Heart right ventricle (tissue), 16 donors: ENCODE data around the gene VAX1. TPM values are rescaled to one million over a fixed set of nuclear protein-coding genes. Genes with fewer than 3 reads are reported as not detected.

Source experiments
- ATAC-seq, 8 donors: fragments of 200-7000 bp; cut with Tn5 transposase; one replicate each; pipeline ENCODE4 v1.9.1; 2020; ENCODE audit warnings: mild to moderate bottlenecking in 8 of 8, moderate library complexity in 8 of 8, moderate number of reproducible peaks in 1 of 8
- DNase-seq, 2 donors: peaks; one replicate each; pipeline ENCODE4 v3.0.0-alpha.2; 2020
- H3K27ac ChIP-seq, 10 donors: fragments of 200-600 bp; sonication (generic) in 2 of 10; one replicate each; pipeline versions ENCODE4 v1.5.0 to v1.8.0; 2020 to 2022; ENCODE audit warnings: mild to moderate bottlenecking in 3 of 10
- H3K27me3 ChIP-seq, 7 donors: fragments of 200-600 bp; one replicate each; pipeline ENCODE4 v1.8.0; 2021 to 2022; ENCODE audit warnings: mild to moderate bottlenecking in 2 of 7
- H3K36me3 ChIP-seq, 9 donors: fragments of 200-600 bp; sonication (generic) in 1 of 9; one replicate each; pipeline versions ENCODE4 v1.5.0 to v1.8.0; 2020 to 2022; ENCODE audit warnings: mild to moderate bottlenecking in 2 of 9
- H3K4me1 ChIP-seq, 9 donors: fragments of 200-600 bp; sonication (generic) in 1 of 9; one replicate each; pipeline versions ENCODE4 v1.5.0 to v1.8.0; 2020 to 2022; ENCODE audit warnings: mild to moderate bottlenecking in 4 of 9
- H3K4me3 ChIP-seq, 10 donors: fragments of 200-600 bp; sonication (generic) in 2 of 10; one replicate each; pipeline versions ENCODE4 v1.5.0 to v1.8.0; 2020 to 2022; ENCODE audit warnings: mild to moderate bottlenecking in 7 of 10, moderate library complexity in 2 of 10
- H3K9me3 ChIP-seq, 11 donors: fragments of 200-600 bp in 10 of 11; sonication (generic) in 2 of 11; one replicate each; pipeline versions ENCODE4 v1.5.0 to v1.8.0; 2013 to 2022; ENCODE audit warnings: mild to moderate bottlenecking in 2 of 11, control low read depth in 1 of 11, moderate library complexity in 1 of 11
- WGBS, 2 donors: extraction: QIAGEN DNeasy Blood & Tissue Kit; methylation state at CpG; one replicate each; pipeline ENCODE4 v1.1.7; 2013; ENCODE audit warnings: inconsistent platforms in 1 of 2; 5-methylcytosine and 5-hydroxymethylcytosine counted together
- intact Hi-C, 10 donors: fragments of 100-400 bp; cut with DNase I; formaldehyde crosslinking; loops; one replicate each; pipeline versions ENCODE4 v1.11.1 to v1.14.2; 2022
- polyA plus RNA-seq, 2 donors: library from polyadenylated mRNA; stranded (reverse); fragments of 200-250 nt; gene quantifications; one replicate each; pipeline ENCODE4 v1.2.3, GENCODE V29; 2013
- total RNA-seq, 10 donors: library from RNA; stranded (reverse); fragmentation: NEBNext Ultra II Directional in 3 of 10; extraction: Animal tissue kit (Norgen Biotek cat#: 25700) in 3 of 10; gene quantifications; one replicate each; pipeline versions ENCODE4 v1.2.1 to v1.2.4, GENCODE V29; 2021 to 2023
- TF ChIP-seq, protein P1 (sequence below), 9 donors: fragments of 200-600 bp; sonication (generic) in 2 of 9; IDR thresholded peaks; one replicate each; pipeline versions ENCODE4 v1.5.0 to v1.8.0; 2021 to 2022; ENCODE audit warnings: antibody characterized with exemption in 9 of 9, mild to moderate bottlenecking in 5 of 9, moderate library complexity in 1 of 9
- donor health status: Arrhythmogenic right ventricular cardiomyopathy.
- donor health status: ischemic (EF 13 %, LVEDD 7.1; RV severe dilation, severe dysfunction).
- donor health status: healthy with polysubstance abuse.
- donor health status: DM: no; HTN: yes; CAD: no.
- donor health status: DM: no; HTN: no; CAD: no.
- donor health status: ischemic (EF 25% LVEDD 6.9; RV normal size, moderate dysfunction).
- donor health status: ischemic (EF 25% LVEDD 5.7; RV mildly dilated, moderate dysfunction).
- donor health status: healthy.
- donor health status: DM: yes; HTN: yes; CAD: no.
- donor health status: Ischemic cardiomyopathy.
- donor health status: ischemic (EF 35%, LVEDD 5.7; RV mildly dilated, moderate dysfunction).
- donor health status: nonischemic (EF 11% LVEDD 7.7; RV severe dilation, severe dysfunction).
- donor health status: DM: yes; HTN: yes; CAD: no.
- donor health status: PGD.
- donor health status: ischemic (EF 29% LVEDD 5.4; RV normal size, mild dysfunction).
- donor health status: nonischemic (EF 23%, LVEDD 6.1; RV moderate dilation, normal function).

VAX1 gene
- total and polyA plus RNA-seq, 12 donors: not detected

DNA sequence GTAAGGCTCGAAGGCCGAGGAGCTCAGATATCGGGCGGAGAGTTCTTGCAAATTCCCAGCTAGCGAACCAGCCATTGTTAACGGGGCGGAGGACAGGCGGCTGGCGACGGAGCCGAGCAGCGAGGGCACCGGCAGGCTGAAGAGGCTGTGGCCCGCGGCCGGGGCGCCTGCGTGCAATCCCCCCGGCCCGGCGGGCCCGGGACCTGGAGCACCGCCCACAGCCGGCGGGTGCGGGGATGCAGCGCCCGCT, 4.1 kb downstream of the VAX1 start:
- H3K27me3 ChIP-seq: peaks cover 47 to 99% (median 98%) of the 10 kb centered on the region in 7 donors
- WGBS, 2 donors: 1 to 2% methylated on average over 28 of the region's 28 CpGs

DNA sequence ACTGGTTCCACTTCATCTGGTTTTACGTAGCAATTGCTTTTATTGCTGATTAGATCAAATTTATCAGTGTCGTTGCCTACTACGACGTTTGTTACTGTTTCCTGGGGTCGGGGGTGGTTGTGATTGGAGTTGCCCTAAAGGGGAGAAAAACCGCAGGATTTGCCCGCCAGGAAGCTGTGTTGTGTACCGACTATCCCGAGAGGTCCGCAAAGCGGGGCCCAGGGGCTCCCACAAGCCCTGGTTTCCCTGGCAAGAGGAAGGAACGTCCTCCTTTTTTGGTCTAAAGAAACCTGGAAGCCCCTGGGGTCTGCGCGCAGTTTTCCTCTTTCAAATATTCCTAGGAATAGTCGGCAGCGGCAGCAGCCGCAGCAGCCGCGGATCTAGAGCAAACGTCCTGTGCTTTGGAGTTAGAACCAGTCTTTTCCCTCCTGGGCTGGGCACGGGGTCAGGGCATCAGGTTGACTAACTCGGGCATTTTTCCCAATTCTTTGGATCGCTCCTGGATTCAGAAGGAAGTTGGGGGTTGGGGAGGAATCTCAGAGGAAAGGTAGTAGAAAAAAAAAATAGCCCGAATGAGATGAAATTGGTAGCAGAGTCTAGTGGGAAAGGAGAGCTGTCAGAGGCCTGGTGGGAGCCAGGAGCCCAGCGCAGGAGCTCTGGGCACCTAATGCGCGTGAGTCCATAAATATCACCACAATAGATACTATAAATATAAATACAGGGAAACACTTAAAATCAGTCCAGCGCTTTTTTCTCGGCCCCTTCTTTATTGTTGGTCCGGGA, 4.6 kb downstream of the VAX1 start:
- H3K4me3 ChIP-seq: peak overlapping the region in 1 of 10 donors; percentile 20
- intact Hi-C loops: no loop called here
- ATAC-seq: no peak

More for the DNA sequence above, 4.1 kb downstream of the VAX1 start:
- peak overlapping the region in 1 of 10 donors; percentile 20 for H3K4me3 ChIP-seq
- H3K27ac ChIP-seq: no peak overlapping the region
- no peaks in the 10 kb centered on the region for H3K9me3 ChIP-seq
- ATAC-seq (no peak), DNase-seq (no peak)
- H3K36me3 ChIP-seq: no peaks in the 10 kb centered on the region
- TF ChIP-seq, protein P1, sequence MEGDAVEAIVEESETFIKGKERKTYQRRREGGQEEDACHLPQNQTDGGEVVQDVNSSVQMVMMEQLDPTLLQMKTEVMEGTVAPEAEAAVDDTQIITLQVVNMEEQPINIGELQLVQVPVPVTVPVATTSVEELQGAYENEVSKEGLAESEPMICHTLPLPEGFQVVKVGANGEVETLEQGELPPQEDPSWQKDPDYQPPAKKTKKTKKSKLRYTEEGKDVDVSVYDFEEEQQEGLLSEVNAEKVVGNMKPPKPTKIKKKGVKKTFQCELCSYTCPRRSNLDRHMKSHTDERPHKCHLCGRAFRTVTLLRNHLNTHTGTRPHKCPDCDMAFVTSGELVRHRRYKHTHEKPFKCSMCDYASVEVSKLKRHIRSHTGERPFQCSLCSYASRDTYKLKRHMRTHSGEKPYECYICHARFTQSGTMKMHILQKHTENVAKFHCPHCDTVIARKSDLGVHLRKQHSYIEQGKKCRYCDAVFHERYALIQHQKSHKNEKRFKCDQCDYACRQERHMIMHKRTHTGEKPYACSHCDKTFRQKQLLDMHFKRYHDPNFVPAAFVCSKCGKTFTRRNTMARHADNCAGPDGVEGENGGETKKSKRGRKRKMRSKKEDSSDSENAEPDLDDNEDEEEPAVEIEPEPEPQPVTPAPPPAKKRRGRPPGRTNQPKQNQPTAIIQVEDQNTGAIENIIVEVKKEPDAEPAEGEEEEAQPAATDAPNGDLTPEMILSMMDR (IDR thresholded peaks at IDR 0.05): no peak
- intact Hi-C loops: no loop called here
- peaks cover 13 to 58% (median 48%) of the 10 kb centered on the region in 9 donors for H3K4me1 ChIP-seq

DNA sequence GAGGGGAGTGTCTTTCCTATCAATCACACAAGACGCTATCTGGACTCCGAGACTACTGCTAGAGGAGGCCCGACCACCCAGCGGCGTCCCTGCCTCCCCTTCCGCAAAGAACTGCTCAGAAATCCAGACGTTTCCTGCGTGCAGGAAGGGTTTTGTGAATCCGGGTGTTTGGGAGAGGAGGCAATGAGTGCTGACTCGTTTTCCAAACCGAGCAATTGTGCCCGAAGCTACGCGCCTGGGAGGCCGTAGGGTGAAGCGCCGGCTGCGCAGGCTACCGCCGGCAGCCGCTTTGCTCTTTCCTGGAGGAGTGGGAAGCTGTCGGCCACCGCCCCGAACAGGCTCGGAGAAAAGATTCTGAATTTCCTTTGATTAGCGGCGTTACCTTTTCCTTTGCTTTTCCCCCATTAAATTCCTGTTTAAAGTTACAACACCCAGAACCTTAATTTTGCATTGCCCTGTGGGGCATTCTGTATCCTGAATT, 5.3 kb downstream of the VAX1 start:
- no peak for DNase-seq
- intact Hi-C loops: no loop called here
- Histone ChIP-seq H3K4me3 (no peak overlapping the region), H3K9me3 (no peaks in the 10 kb centered on the region), H3K27ac (no peak overlapping the region), H3K27me3 (peaks cover 46 to 99% (median 98%) of the 10 kb centered on the region in 7 donors), H3K36me3 (no peaks in the 10 kb centered on the region), H3K4me1 (peaks cover 13 to 51% (median 42%) of the 10 kb centered on the region in 9 donors)
- 3 to 4% methylated on average over 27 of the region's 27 CpGs for WGBS, 2 donors
- no peak for ATAC-seq
- TF ChIP-seq, protein P1 (IDR thresholded peaks at IDR 0.05): no peak

More for the DNA sequence above, 4.6 kb downstream of the VAX1 start:
- 4 to 5% methylated on average over 30 of the region's 30 CpGs for WGBS, 2 donors
- Histone ChIP-seq H3K9me3 (no peaks in the 10 kb centered on the region), H3K27ac (no peak overlapping the region), H3K36me3 (no peaks in the 10 kb centered on the region), H3K4me1 (peaks cover 13 to 57% (median 48%) of the 10 kb centered on the region in 9 donors), H3K27me3 (peaks cover 47 to 99% (median 98%) of the 10 kb centered on the region in 7 donors)
- DNase-seq: no peak
- TF ChIP-seq, protein P1 (IDR thresholded peaks at IDR 0.05): no peak

DNA sequence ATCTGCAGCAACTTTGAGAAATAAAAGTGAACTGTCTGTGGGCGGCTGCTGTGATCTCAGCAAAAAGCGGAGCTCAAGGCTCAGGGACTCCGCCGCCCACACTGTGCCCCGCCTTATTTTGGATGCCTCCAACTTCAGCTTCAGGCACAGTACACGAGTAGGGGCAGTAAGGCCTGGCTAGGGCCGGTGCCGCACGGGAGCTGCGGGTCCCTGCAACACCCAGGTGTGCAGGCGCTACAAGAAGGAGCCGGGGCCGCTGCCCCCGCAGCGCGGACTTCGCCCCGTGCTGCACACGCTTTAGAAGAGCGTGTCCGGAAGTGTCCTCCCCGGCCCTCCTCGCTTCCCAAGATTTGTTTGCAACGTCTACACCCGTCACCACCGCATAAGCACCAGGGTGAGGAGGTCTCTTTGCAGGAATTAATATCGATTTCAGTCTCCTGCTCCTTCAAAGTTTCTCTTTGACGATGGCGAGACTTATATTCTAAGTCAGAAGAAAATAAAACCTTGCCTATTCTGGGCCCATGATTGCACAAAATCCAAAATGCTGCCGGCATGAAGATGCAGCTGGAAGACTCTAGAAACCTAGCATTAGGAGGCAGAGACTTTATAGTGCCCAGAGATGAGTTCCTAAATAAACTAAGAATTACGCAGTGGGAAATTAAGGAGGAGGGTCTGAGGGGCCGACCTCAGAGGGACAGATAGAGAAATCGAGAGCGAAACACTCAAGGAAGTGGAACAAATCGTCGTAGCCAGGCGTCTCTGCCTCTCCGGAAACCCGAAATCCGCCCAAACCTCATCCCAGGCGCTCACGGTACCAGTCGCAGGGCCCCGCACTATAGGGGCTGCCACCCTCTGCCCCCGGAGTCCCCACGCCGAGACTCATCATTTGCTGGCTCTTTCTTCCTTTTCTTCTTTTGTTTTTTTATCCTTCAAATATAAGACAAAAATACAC, 6.4 kb downstream of the VAX1 start:
- Histone ChIP-seq H3K4me1 (peaks cover 8 to 40% (median 34%) of the 10 kb centered on the region in 9 donors), H3K36me3 (no peaks in the 10 kb centered on the region), H3K4me3 (peak overlapping the region in 7 of 10 donors; percentile 3 to 24 (median 17)), H3K27ac (no peak overlapping the region), H3K9me3 (no peaks in the 10 kb centered on the region), H3K27me3 (peaks cover 35 to 99% (median 98%) of the 10 kb centered on the region in 7 donors)
- DNase-seq (no peak), ATAC-seq (peak in 1 of 8 donors; percentile 26)
- TF ChIP-seq, protein P1 (IDR thresholded peaks at IDR 0.05): no peak
- intact Hi-C loops: no loop called here
- WGBS, 2 donors: 3 to 5% methylated on average over 47 of the region's 47 CpGs
